Mesenchymal stem cell (in vitro differentiated cells and primary cell): ENCODE data around the gene RPP25.

Source experiments
- DNase-seq: peaks from one replicate; pipeline ENCODE4 v3.0.0-alpha.2; 2013
- H2AFZ ChIP-seq: one replicate; pipeline ENCODE4 v1.6.1; 2013; ENCODE audit warnings: low read depth, mild to moderate bottlenecking, control low read depth, inconsistent platforms, low read length, moderate library complexity
- H2AK5ac ChIP-seq: 2 replicates; pipeline ENCODE4 v1.6.1; 2013; ENCODE audit warnings: low read length, moderate library complexity, mild to moderate bottlenecking, inconsistent platforms; ENCODE audit not compliant: severe bottlenecking
- H2BK120ac ChIP-seq: one replicate; pipeline ENCODE4 v1.6.1; 2013; ENCODE audit warnings: low read depth, mild to moderate bottlenecking, inconsistent platforms, low read length, moderate library complexity
- H2BK12ac ChIP-seq, 2 experiments: one replicate each; pipeline ENCODE4 v1.6.1; 2013; ENCODE audit warnings: inconsistent platforms in 2 of 2, low read length in 2 of 2, mild to moderate bottlenecking in 2 of 2, moderate library complexity in 2 of 2, control low read depth in 1 of 2
- H2BK15ac ChIP-seq: one replicate; pipeline ENCODE4 v1.6.1; 2013; ENCODE audit warnings: mild to moderate bottlenecking, low read depth, inconsistent platforms; ENCODE audit not compliant: poor library complexity, severe bottlenecking
- H2BK5ac ChIP-seq: 2 replicates; pipeline ENCODE4 v1.6.1; 2013; ENCODE audit warnings: low read depth, mild to moderate bottlenecking, low read length, control low read depth, inconsistent platforms; ENCODE audit not compliant: poor library complexity, severe bottlenecking
- H3K14ac ChIP-seq, 2 experiments: one replicate each; pipeline ENCODE4 v1.6.1; 2013; ENCODE audit warnings: inconsistent platforms in 2 of 2, low read length in 2 of 2, control low read depth in 1 of 2, mild to moderate bottlenecking in 1 of 2, moderate library complexity in 1 of 2
- H3K18ac ChIP-seq, 2 experiments: one replicate each; pipeline ENCODE4 v1.6.1; 2013; ENCODE audit warnings: inconsistent platforms in 2 of 2, low read length in 2 of 2, control low read depth in 1 of 2, low read depth in 1 of 2, mild to moderate bottlenecking in 1 of 2
- H3K23ac ChIP-seq, 2 experiments: one replicate each; pipeline ENCODE4 v1.6.1; 2013; ENCODE audit warnings: inconsistent platforms in 2 of 2, low read length in 2 of 2, mild to moderate bottlenecking in 2 of 2, moderate library complexity in 2 of 2, control low read depth in 1 of 2
- H3K27ac ChIP-seq: 2 replicates; pipeline ENCODE4 v1.5.1; 2013; ENCODE audit warnings: mild to moderate bottlenecking, moderate library complexity, low read length, control low read depth, inconsistent platforms; ENCODE audit not compliant: poor library complexity, severe bottlenecking
- H3K27me3 ChIP-seq, 2 experiments: 2 replicates each; pipeline versions ENCODE4 v1.6.1 to v1.7.0; 2013; ENCODE audit warnings: low read length in 2 of 2, mild to moderate bottlenecking in 2 of 2, moderate library complexity in 2 of 2, control low read depth in 1 of 2, inconsistent platforms in 1 of 2; ENCODE audit not compliant: control insufficient read depth in 1 of 2, insufficient read depth in 1 of 2
- H3K36me3 ChIP-seq, 2 experiments: 2 replicates each; pipeline versions ENCODE4 v1.6.1 to v1.7.0; 2013; ENCODE audit warnings: low read length in 2 of 2, control low read depth in 1 of 2, inconsistent platforms in 1 of 2, low read depth in 1 of 2, mild to moderate bottlenecking in 1 of 2; ENCODE audit not compliant: insufficient read depth in 2 of 2, control insufficient read depth in 1 of 2
- H3K4ac ChIP-seq, 2 experiments: one replicate each; pipeline ENCODE4 v1.6.1; 2013; ENCODE audit warnings: inconsistent platforms in 2 of 2, low read length in 2 of 2, mild to moderate bottlenecking in 2 of 2, moderate library complexity in 2 of 2, control low read depth in 1 of 2, low read depth in 1 of 2
- H3K4me1 ChIP-seq: 2 replicates; pipeline ENCODE4 v1.6.1; 2013; ENCODE audit warnings: low read depth, low read length, control low read depth; ENCODE audit not compliant: control insufficient read depth, insufficient read depth
- H3K4me2 ChIP-seq: 2 replicates; pipeline ENCODE4 v1.6.1; 2013; ENCODE audit warnings: low read length, mild to moderate bottlenecking, inconsistent platforms; ENCODE audit not compliant: poor library complexity, severe bottlenecking
- H3K4me3 ChIP-seq, 2 experiments: 2 replicates each; pipeline versions ENCODE4 v1.5.1 to v1.7.0; 2013; ENCODE audit warnings: low read length in 2 of 2, mild to moderate bottlenecking in 2 of 2, control low read depth in 1 of 2, low read depth in 1 of 2; ENCODE audit not compliant: insufficient read depth in 1 of 2
- H3K79me1 ChIP-seq: replicated peaks from 2 replicates; pipeline ENCODE4 v1.6.1; 2013; ENCODE audit warnings: mild to moderate bottlenecking, control low read depth, low read length, inconsistent platforms; ENCODE audit not compliant: poor library complexity, severe bottlenecking
- H3K9ac ChIP-seq: 2 replicates; pipeline ENCODE4 v1.7.0; 2013; ENCODE audit warnings: mild to moderate bottlenecking, low read length, moderate library complexity
- H3K9me3 ChIP-seq: 2 replicates; pipeline ENCODE4 v1.7.0; 2013; ENCODE audit warnings: mild to moderate bottlenecking, low read length; ENCODE audit not compliant: control insufficient read depth
- H4K8ac ChIP-seq: one replicate; pipeline ENCODE4 v1.6.1; 2013; ENCODE audit warnings: inconsistent platforms, mild to moderate bottlenecking, low read length, moderate library complexity
- H4K91ac ChIP-seq: one replicate; pipeline ENCODE4 v1.6.1; 2013; ENCODE audit warnings: mild to moderate bottlenecking, low read length, inconsistent platforms
- WGBS: methylation state at CpG from one replicate; pipeline ENCODE4 v1.1.7; 2013; ENCODE audit warnings: mixed read lengths; 5-methylcytosine and 5-hydroxymethylcytosine counted together

Gene RPP25

DNA sequence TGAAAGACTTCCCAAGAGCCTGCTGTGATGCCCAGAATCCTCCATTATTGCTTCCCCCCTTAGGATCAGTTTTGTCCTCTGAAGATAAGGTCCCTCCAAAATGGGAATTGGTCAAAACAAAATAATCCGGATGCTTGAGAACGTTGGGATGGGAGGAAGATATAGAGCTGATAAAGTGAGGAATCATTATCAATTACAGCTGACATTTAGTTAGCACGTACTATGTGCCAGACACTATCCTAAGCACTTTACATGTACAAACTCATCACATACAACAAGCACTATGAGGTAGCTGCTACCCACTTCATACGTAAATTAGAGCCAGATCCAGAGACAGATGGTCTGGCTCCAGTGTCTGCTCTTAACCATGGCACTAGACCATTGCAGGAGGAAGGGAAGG is 6.6 kb upstream of the RPP25 start:
- Histone ChIP-seq H3K36me3 (no peaks in the 10 kb centered on the region), H2AK5ac (no peak overlapping the region), H3K14ac (no peak overlapping the region), H2BK5ac (no peak overlapping the region), H3K4me2 (no peak overlapping the region), H3K18ac (no peak overlapping the region), H3K4ac (no peak overlapping the region), H2BK15ac (no peak overlapping the region), H2AFZ (no peak overlapping the region), H3K27ac (no peak overlapping the region), H3K23ac (no peak overlapping the region), H4K91ac (no peak overlapping the region), H3K9ac (no peak overlapping the region), H3K9me3 (no peaks in the 10 kb centered on the region), H3K27me3 (peaks cover 8 to 26% of the 10 kb centered on the region in 2 experiments), H3K4me3 (no peak overlapping the region), H2BK12ac (no peak overlapping the region), H4K8ac (no peak overlapping the region), H3K79me1 (no peaks in the 10 kb centered on the region), H3K4me1 (peaks cover 13% of the 10 kb centered on the region), H2BK120ac (no peak overlapping the region)
- 94% methylated on average over 2 of the region's 4 CpGs for WGBS
- DNase-seq = no peak

GRCh38 chr15:74962671-74963070 is 6.1 kb upstream of the RPP25 start:
- H2BK5ac ChIP-seq = no peak overlapping the region
- no peak overlapping the region for H4K8ac ChIP-seq
- H3K4ac ChIP-seq = no peak overlapping the region
- no peak overlapping the region for H2AK5ac ChIP-seq
- peaks cover 14% of the 10 kb centered on the region for H3K4me1 ChIP-seq
- H3K18ac ChIP-seq = no peak overlapping the region
- no peaks in the 10 kb centered on the region for H3K9me3 ChIP-seq
- H2BK120ac ChIP-seq = no peak overlapping the region
- WGBS = 78% methylated on average over 2 of the region's 2 CpGs
- no peak for DNase-seq
- H2AFZ ChIP-seq = no peak overlapping the region
- H2BK15ac ChIP-seq = no peak overlapping the region
- no peak overlapping the region for H4K91ac ChIP-seq
- H3K79me1 ChIP-seq = no peaks in the 10 kb centered on the region
- H3K27me3 ChIP-seq = peaks cover 8 to 31% of the 10 kb centered on the region in 2 experiments
- H3K27ac ChIP-seq = no peak overlapping the region
- H3K4me3 ChIP-seq = no peak overlapping the region
- no peak overlapping the region for H3K14ac ChIP-seq
- H3K36me3 ChIP-seq = no peaks in the 10 kb centered on the region
- H2BK12ac ChIP-seq = no peak overlapping the region
- no peak overlapping the region for H3K9ac ChIP-seq
- H3K4me2 ChIP-seq = no peak overlapping the region
- H3K23ac ChIP-seq = no peak overlapping the region

GRCh38 chr15:74962219-74962618 is 5.6 kb upstream of the RPP25 start:
- Histone ChIP-seq H3K27ac (no peak overlapping the region), H3K4me1 (peaks cover 18% of the 10 kb centered on the region), H2BK120ac (no peak overlapping the region), H2AK5ac (no peak overlapping the region), H3K79me1 (no peaks in the 10 kb centered on the region), H2AFZ (no peak overlapping the region), H2BK15ac (no peak overlapping the region), H4K91ac (no peak overlapping the region), H3K14ac (no peak overlapping the region), H3K36me3 (no peaks in the 10 kb centered on the region), H3K23ac (no peak overlapping the region), H3K18ac (no peak overlapping the region), H2BK5ac (no peak overlapping the region), H3K9ac (no peak overlapping the region), H4K8ac (no peak overlapping the region), H3K9me3 (no peaks in the 10 kb centered on the region), H3K4me3 (no peak overlapping the region), H3K4me2 (no peak overlapping the region), H3K27me3 (peaks cover 8 to 35% of the 10 kb centered on the region in 2 experiments), H2BK12ac (no peak overlapping the region), H3K4ac (no peak overlapping the region)
- WGBS = 96% methylated on average over 8 of the region's 8 CpGs
- no peak for DNase-seq

GRCh38 chr15:74961616-74962015 is 5.0 kb upstream of the RPP25 start:
- 98% methylated on average over 5 of the region's 5 CpGs for WGBS
- H4K8ac ChIP-seq = no peak overlapping the region
- H2AK5ac ChIP-seq = no peak overlapping the region
- no peaks in the 10 kb centered on the region for H3K36me3 ChIP-seq
- H3K23ac ChIP-seq = no peak overlapping the region
- H3K18ac ChIP-seq = no peak overlapping the region
- no peak overlapping the region for H3K27ac ChIP-seq
- H4K91ac ChIP-seq = no peak overlapping the region
- no peak overlapping the region for H3K4ac ChIP-seq
- H3K79me1 ChIP-seq = no peaks in the 10 kb centered on the region
- H2BK120ac ChIP-seq = no peak overlapping the region
- no peak overlapping the region for H3K4me3 ChIP-seq
- H2AFZ ChIP-seq = no peak overlapping the region
- no peak overlapping the region for H3K4me2 ChIP-seq
- DNase-seq = no peak
- H2BK15ac ChIP-seq = no peak overlapping the region
- H2BK5ac ChIP-seq = no peak overlapping the region
- H3K9me3 ChIP-seq = no peaks in the 10 kb centered on the region
- peaks cover 8 to 36% of the 10 kb centered on the region in 2 experiments for H3K27me3 ChIP-seq
- H3K4me1 ChIP-seq = peaks cover 24% of the 10 kb centered on the region
- H3K14ac ChIP-seq = no peak overlapping the region
- no peak overlapping the region for H2BK12ac ChIP-seq
- H3K9ac ChIP-seq = no peak overlapping the region
